ENCODE results near the gene SLC26A6.

SLC26A6 gene

DNA sequence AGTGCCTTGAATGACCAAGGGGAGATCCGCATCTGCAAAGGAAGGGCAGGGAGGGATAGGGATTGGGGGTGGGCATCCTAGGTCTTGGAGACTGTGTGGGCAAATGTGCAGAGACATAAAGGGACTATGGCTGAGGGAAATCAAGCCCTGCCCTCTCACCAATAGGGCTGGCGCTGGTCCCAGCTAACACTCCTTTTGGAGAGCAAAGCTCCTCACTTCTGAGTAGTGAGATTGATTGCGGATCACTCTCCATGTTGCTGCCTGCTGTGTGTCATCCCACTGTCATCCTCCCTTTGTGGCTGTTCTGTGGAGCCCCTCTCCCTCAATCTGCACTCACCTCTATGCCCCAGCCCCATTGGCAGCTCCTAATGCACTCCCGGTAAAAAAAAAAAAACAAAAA, 29.7 kb upstream of the SLC26A6 start:
- TF ChIP-seq, protein P1, sequence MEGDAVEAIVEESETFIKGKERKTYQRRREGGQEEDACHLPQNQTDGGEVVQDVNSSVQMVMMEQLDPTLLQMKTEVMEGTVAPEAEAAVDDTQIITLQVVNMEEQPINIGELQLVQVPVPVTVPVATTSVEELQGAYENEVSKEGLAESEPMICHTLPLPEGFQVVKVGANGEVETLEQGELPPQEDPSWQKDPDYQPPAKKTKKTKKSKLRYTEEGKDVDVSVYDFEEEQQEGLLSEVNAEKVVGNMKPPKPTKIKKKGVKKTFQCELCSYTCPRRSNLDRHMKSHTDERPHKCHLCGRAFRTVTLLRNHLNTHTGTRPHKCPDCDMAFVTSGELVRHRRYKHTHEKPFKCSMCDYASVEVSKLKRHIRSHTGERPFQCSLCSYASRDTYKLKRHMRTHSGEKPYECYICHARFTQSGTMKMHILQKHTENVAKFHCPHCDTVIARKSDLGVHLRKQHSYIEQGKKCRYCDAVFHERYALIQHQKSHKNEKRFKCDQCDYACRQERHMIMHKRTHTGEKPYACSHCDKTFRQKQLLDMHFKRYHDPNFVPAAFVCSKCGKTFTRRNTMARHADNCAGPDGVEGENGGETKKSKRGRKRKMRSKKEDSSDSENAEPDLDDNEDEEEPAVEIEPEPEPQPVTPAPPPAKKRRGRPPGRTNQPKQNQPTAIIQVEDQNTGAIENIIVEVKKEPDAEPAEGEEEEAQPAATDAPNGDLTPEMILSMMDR (conservative IDR thresholded peaks at IDR 0.05), result no peak
- no peak for TF ChIP-seq ZFX (IDR thresholded peaks at IDR 0.05)

DNA sequence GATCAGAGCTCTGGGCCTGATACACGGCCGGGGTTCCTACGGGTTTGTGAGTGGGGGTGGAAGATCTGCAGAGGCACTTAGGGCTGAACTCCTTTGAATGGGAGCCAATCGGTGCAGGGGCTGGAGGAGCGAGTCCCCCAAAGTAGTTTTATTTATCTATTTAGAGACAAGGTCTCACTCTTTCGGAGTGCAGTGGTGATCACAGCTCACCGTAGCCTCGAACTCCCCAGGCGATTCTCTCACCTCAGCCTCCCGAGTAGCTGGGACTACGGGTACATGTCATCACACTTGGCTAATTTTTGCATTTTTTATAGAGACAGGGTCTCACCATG, 29.0 kb upstream of the SLC26A6 start:
- TF ChIP-seq ZFX (IDR thresholded peaks at IDR 0.05), result no peak
- TF ChIP-seq, protein P1 (conservative IDR thresholded peaks at IDR 0.05), result peak; percentile 68; the same call in 1 of the 2 replicates
- peak overlapping the region; percentile 93 for H3K27ac ChIP-seq

More for the DNA sequence above, 29.7 kb upstream of the SLC26A6 start:
- H3K27ac ChIP-seq, result peak overlapping the region; percentile 93

DNA sequence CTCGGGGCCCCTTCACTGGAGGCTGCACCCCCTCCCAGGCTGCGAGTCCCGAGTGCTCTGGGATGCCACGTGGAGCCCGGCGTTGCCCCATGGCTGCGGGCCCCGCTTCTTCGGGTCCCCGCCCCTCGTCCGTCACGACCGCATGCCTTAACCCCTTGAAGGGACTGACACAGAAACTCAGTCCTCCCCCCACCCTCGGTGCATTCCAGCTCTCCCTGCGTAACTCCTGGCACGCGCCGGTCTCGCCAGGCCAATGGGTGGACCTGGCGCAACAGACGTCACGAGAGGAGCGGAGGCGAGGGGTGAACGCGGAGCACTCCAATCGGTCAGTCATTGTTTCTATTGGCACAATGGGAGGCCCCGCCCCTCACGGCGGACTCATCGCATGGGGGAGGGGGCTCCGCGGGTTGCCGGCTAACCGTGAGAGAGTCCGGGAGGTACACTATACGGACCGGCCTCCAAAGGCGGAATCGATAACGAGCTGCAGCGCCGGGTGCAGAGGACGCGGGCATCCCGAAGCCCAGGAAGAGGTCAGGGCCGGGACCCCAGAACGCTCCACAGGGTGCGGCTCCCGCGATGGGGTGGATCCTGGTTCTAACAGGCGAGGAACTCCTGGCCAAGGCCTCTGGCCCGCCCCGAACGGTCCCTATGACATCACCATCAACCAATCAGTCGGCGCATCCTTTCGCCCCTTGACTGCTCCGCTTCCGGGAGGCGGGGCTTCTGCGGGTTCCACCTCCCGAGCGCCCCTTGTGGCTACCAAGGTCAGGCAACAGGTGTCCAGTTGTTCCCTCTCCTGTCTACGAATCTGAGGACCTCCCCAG, 28.4 kb upstream of the SLC26A6 start:
- peak overlapping the region; percentile 93 for H3K27ac ChIP-seq
- no peak for TF ChIP-seq ZFX (IDR thresholded peaks at IDR 0.05)
- TF ChIP-seq, protein P1 (conservative IDR thresholded peaks at IDR 0.05), result peak; percentile 92

DNA sequence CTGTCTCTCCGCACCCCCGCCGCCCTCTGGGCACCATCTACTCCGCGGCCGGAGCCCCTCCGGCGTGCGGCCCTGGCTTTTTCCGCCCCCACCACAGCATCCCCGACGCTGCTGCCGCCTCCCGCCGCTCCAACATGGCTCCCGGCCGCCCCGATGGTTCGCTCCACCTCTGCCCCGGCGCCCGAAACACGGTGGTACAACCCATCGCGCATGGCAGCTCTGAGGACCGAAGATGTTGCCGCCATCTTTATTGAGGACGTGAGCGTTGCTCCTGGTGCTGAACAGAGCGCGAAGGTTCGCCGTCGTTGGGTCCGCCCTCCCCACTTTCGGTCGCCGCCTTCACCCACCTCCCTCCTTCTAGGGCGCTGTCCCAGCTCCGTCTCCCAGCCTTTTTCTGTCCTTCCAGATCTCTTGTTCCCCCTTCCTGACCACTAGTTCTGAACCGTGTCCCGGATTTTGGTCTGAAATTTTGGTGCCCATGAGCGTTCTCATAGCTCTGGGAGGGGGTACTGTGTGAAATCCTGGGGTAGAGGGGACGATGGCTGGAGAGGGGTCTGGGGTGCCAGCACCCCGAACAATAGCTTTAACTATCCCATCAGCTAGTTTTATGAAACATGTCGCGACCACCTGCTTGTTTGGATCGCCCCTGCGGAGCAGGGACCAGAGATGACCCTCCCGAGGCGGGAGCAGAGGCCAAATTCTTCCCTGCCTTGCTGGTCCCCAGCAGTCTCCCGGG, 27.7 kb upstream of the SLC26A6 start, which contains the start of gene CELSR3:
TSS of gene CELSR3 (minus strand) at position 134 of the 736 bp plus-strand sequence. CDS start 252 bp downstream, outside the sequence.
- peak within 1 kb of the TSS; percentile 93 for H3K27ac ChIP-seq
- TF ChIP-seq ZFX (IDR thresholded peaks at IDR 0.05), result no peak
- TF ChIP-seq, protein P1 (conservative IDR thresholded peaks at IDR 0.05), result no peak

DNA sequence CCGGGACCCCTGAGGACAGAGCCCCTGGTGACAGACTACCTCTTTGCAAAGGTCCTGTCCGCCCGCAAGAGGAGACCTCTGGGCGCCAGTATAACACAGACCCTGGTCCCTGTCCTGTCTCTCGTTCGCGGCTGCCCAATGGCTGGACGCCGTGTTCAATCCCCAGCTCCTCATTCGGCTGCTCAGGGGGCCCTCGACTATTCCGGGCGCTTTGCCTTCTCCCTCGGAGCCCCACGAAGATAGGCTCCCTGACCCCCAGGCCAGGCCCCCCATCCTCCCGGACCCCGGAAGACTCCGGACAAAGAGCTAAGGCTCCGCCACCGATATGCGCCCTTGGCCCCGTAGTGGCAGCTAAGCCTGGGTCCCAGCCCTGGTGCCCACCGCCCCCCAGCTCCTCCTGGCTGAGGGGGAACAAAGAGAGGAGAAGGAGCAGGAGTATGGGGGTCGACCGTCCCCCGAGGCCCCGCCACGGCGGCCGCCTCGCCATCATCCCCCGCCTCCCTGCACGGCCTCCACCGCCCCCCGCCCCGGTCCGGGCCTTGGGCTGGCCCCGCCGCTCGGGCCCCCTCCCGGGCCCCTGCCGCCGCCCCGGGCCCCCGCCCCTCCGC, 27.0 kb upstream of the SLC26A6 start:
- peak overlapping the region; percentile 93; the same call in 1 of the 2 replicates for H3K27ac ChIP-seq

DNA sequence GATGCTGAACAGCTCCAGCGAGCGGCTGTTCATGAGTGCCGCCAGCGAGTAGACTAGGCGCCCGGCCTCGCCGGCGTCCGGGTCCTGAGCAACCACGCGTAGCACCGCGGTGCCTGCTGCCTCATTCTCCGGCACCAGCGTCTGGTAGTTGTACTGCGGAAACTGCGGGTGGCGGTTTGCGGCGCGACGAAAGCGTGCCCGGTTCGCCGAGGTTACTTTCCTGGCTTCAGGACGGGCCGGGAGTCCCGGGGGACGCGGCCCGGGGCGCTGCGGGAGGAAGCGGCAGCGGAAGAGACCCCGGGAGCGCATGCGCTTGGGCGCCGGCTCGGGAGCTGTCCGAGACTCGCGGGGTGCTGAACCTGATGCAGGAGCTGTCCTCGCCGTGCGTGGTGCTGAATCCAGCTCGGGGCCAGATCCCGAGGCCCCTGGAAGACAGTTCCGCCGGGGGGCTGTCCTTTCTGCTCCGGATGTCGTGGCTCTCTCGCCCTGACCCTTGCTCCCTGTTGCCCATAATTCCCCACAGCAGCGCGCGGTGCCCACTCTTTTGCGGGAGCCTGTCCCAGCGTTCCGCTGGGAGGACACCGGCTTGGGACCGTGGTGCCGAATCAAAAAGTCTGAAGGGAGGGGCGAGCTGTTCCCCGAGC, 26.4 kb upstream of the SLC26A6 start:
- TF ChIP-seq ZFX (IDR thresholded peaks at IDR 0.05), result no peak
- TF ChIP-seq, protein P1 (conservative IDR thresholded peaks at IDR 0.05), result no peak

More for the DNA sequence above, 27.0 kb upstream of the SLC26A6 start:
- TF ChIP-seq, protein P1 (conservative IDR thresholded peaks at IDR 0.05), result no peak
- no peak for TF ChIP-seq ZFX (IDR thresholded peaks at IDR 0.05)

More for the DNA sequence above, 26.4 kb upstream of the SLC26A6 start:
- no peak overlapping the region for H3K27ac ChIP-seq
